HL-60 (cell line): ENCODE data around the gene PDIA4.
"Not testable (repeated sequence)": the region's sequence is repeated elsewhere in the genome, so short reads cannot be mapped to it uniquely, and the experiment has no call there.

Experiments used
- DNase-seq, 2 experiments: peaks; one replicate each; pipeline ENCODE4 v3.0.0-alpha.2; 2010 to 2020; ENCODE audit warnings: low read depth in 1 of 2, low spot score in 1 of 2
- H3K27ac ChIP-seq: fragments of 250-450 bp; sonication (Bioruptor Pico); replicated peaks from 2 replicates; pipeline ENCODE4 v1.5.1; 2020; ENCODE audit warnings: mild to moderate bottlenecking, moderate library complexity
- H3K27me3 ChIP-seq: fragments of 250-450 bp; sonication (Bioruptor Pico); 2 replicates; pipeline ENCODE4 v1.5.1; 2021; ENCODE audit warnings: mild to moderate bottlenecking, moderate library complexity; ENCODE audit not compliant: insufficient read depth, poor library complexity, severe bottlenecking
- H3K4me3 ChIP-seq: replicated peaks from 2 replicates; pipeline ENCODE4 v1.5.1; 2011; ENCODE audit warnings: mild to moderate bottlenecking, control low read depth, low read length; ENCODE audit not compliant: insufficient read depth
- GABPA ChIP-seq: IDR thresholded peaks from 2 replicates; pipeline ENCODE4 v1.6.1; 2012; ENCODE audit warnings: low read depth
- POLR2AphosphoS5 ChIP-seq: IDR thresholded peaks from 2 replicates; pipeline ENCODE4 v1.6.1; 2012; ENCODE audit warnings: low read depth
- SPI1 ChIP-seq: IDR thresholded peaks from 2 replicates; pipeline ENCODE4 v1.6.1; 2012; ENCODE audit warnings: low read depth, mild to moderate bottlenecking, borderline replicate concordance
- TF ChIP-seq, protein P1 (sequence below): IDR thresholded peaks from 2 replicates; pipeline ENCODE4 v1.6.1; 2012; ENCODE audit warnings: low read depth; ENCODE audit not compliant: insufficient replicate concordance
- TF ChIP-seq, protein P2 (sequence below): IDR thresholded peaks from one replicate; pipeline ENCODE4 v1.5.1; 2011; ENCODE audit warnings: low read length, control low read depth, inconsistent platforms; ENCODE audit not compliant: insufficient read depth

The PDIA4 gene

DNA sequence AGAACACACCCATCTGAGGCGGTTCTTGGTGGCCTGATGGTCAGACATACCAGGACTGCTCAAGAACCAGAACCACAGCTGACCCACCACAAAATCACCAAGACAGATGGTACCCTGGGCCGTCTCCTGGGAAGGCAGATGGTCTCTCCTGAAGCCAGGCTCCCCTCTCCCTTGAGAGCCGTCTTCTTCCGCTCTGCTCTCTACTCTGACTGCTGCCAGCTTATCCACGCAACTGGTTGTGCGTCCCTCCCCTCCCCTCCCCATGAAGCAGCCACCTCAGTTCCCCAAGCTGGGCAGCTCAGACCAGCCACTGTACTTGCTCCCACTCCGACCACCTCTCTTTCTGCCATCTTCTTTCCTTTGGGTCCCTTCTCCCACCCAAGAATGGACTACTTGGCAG lies 14.0 kb downstream of the PDIA4 start:
- TF ChIP-seq SPI1 (no peak), GABPA (no peak), POLR2AphosphoS5 (no peak)
- TF ChIP-seq, protein P1, sequence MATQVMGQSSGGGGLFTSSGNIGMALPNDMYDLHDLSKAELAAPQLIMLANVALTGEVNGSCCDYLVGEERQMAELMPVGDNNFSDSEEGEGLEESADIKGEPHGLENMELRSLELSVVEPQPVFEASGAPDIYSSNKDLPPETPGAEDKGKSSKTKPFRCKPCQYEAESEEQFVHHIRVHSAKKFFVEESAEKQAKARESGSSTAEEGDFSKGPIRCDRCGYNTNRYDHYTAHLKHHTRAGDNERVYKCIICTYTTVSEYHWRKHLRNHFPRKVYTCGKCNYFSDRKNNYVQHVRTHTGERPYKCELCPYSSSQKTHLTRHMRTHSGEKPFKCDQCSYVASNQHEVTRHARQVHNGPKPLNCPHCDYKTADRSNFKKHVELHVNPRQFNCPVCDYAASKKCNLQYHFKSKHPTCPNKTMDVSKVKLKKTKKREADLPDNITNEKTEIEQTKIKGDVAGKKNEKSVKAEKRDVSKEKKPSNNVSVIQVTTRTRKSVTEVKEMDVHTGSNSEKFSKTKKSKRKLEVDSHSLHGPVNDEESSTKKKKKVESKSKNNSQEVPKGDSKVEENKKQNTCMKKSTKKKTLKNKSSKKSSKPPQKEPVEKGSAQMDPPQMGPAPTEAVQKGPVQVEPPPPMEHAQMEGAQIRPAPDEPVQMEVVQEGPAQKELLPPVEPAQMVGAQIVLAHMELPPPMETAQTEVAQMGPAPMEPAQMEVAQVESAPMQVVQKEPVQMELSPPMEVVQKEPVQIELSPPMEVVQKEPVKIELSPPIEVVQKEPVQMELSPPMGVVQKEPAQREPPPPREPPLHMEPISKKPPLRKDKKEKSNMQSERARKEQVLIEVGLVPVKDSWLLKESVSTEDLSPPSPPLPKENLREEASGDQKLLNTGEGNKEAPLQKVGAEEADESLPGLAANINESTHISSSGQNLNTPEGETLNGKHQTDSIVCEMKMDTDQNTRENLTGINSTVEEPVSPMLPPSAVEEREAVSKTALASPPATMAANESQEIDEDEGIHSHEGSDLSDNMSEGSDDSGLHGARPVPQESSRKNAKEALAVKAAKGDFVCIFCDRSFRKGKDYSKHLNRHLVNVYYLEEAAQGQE: no peak
- TF ChIP-seq, protein P2, sequence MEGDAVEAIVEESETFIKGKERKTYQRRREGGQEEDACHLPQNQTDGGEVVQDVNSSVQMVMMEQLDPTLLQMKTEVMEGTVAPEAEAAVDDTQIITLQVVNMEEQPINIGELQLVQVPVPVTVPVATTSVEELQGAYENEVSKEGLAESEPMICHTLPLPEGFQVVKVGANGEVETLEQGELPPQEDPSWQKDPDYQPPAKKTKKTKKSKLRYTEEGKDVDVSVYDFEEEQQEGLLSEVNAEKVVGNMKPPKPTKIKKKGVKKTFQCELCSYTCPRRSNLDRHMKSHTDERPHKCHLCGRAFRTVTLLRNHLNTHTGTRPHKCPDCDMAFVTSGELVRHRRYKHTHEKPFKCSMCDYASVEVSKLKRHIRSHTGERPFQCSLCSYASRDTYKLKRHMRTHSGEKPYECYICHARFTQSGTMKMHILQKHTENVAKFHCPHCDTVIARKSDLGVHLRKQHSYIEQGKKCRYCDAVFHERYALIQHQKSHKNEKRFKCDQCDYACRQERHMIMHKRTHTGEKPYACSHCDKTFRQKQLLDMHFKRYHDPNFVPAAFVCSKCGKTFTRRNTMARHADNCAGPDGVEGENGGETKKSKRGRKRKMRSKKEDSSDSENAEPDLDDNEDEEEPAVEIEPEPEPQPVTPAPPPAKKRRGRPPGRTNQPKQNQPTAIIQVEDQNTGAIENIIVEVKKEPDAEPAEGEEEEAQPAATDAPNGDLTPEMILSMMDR: no peak
- H3K27me3 ChIP-seq: no peaks in the 10 kb centered on the region
- H3K27ac ChIP-seq: no peak overlapping the region
- no peak overlapping the region for H3K4me3 ChIP-seq
- no peak for DNase-seq

DNA sequence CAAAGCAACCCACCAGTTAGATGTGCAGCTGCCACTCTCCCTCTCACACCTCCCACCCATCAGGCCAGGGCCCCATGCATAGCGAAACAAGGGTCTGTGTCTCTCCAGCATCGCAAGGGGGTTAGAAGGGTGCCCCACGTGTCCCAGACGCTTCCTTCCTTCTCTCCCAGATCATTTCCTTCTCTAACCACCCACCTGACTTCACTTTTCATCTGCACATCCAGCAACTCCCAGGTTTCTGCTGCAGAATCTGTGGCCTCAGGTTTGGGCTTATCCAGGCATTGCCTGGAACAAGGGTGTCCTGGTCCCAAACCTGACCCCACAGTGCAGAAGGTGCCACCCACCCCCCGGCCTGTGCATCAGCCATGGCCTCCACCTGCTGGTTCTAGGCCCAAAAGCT lies 14.4 kb downstream of the PDIA4 start:
- no peak overlapping the region for H3K4me3 ChIP-seq
- H3K27ac ChIP-seq: no peak overlapping the region
- TF ChIP-seq GABPA: no peak
- TF ChIP-seq SPI1: no peak
- TF ChIP-seq, protein P1: no peak
- no peak for TF ChIP-seq POLR2AphosphoS5
- TF ChIP-seq, protein P2: no peak
- no peaks in the 10 kb centered on the region for H3K27me3 ChIP-seq
- DNase-seq: no peak

DNA sequence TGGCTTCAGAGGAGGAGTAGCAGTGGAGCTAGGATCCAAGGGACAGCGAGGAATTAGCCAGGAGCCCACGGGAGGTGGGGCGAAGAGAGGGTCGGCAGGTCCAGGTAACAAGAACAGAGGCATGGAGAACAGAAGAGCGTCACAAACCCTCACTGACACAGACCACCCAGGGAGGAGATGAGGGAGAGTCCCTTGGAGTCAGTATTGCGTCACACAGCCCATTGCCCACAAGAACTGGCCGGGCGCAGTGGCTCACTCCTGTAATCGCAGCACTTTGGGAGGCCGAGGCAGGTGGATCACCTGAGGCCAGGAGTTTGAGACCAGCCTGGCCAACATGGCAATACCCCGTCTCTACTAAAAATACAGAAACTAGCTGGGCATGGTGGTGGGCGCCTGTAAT lies 15.6 kb downstream of the PDIA4 start:
- not testable (repeated sequence) for DNase-seq, H3K27ac ChIP-seq, H3K4me3 ChIP-seq, H3K27me3 ChIP-seq

DNA sequence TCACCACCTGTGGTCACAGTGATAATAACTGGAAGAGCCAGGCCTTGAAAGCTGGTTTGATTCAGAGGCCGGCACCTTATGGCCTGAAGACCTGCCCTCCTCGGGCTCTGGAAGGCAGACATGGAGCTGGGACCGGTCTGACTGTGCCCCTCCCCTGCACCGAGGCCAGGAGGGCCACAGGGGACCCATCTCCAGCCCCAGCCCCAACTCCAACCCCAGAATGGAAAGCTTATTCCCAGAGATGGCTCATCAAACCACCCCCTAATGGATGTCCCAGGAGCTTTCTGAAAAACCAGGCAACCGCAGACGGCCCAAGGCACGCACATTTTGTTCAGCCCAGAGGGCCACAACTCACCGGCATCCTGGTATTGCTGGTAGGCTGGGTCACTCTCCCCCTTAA lies 16.8 kb downstream of the PDIA4 start:
- H3K27me3 ChIP-seq: no peaks in the 10 kb centered on the region
- H3K27ac ChIP-seq: no peak overlapping the region
- DNase-seq: no peak
- TF ChIP-seq SPI1 (no peak), POLR2AphosphoS5 (no peak), GABPA (no peak)
- TF ChIP-seq, protein P2: no peak
- TF ChIP-seq, protein P1: no peak
- H3K4me3 ChIP-seq: no peak overlapping the region
